Lung (tissue), 12 donors: ENCODE results near the gene CDK5RAP3. TPM values are rescaled to one million over a fixed set of nuclear protein-coding genes. Genes with fewer than 3 reads are reported as not detected.
"Not testable (repeated sequence)": the region's sequence is repeated elsewhere in the genome, so short reads cannot be mapped to it uniquely, and the experiment has no call there.

Experiments used
- ATAC-seq: fragments of 200-7000 bp; cut with Tn5 transposase; one replicate; pipeline ENCODE4 v1.9.1; 2020; ENCODE audit warnings: moderate number of reproducible peaks; ENCODE audit not compliant: insufficient read depth, low FRiP score
- DNase-seq, 3 donors: peaks; one replicate each; pipeline ENCODE4 v3.0.0-alpha.2; 2013 to 2017
- H3K27ac ChIP-seq, 2 donors: one replicate each; pipeline ENCODE4 v1.5.1; 2013; ENCODE audit warnings: mild to moderate bottlenecking in 2 of 2, moderate library complexity in 2 of 2, control low read depth in 1 of 2, inconsistent platforms in 1 of 2, low read depth in 1 of 2, low read length in 1 of 2
- H3K27me3 ChIP-seq, 3 donors: one replicate each; pipeline ENCODE4 v1.5.1; 2013; ENCODE audit warnings: low read length in 2 of 3; ENCODE audit not compliant: control insufficient read depth in 3 of 3, insufficient read depth in 3 of 3
- H3K36me3 ChIP-seq, 4 donors: one replicate each; pipeline ENCODE4 v1.5.1; 2013; ENCODE audit warnings: low read length in 4 of 4, mild to moderate bottlenecking in 1 of 4, moderate library complexity in 1 of 4; ENCODE audit not compliant: control insufficient read depth in 4 of 4, insufficient read depth in 4 of 4
- H3K4me1 ChIP-seq, 5 donors: one replicate each; pipeline ENCODE4 v1.5.1; 2013; ENCODE audit warnings: low read length in 5 of 5, mild to moderate bottlenecking in 2 of 5, moderate library complexity in 1 of 5; ENCODE audit not compliant: control insufficient read depth in 5 of 5, insufficient read depth in 5 of 5
- H3K4me3 ChIP-seq: one replicate; pipeline ENCODE4 v1.5.1; 2013; ENCODE audit warnings: mild to moderate bottlenecking, control low read depth, moderate library complexity
- H3K9ac ChIP-seq, 2 donors: one replicate each; pipeline ENCODE4 v1.5.1; 2013; ENCODE audit warnings: low read length in 2 of 2, control low read depth in 1 of 2; ENCODE audit not compliant: insufficient read depth in 1 of 2
- H3K9me3 ChIP-seq, 4 donors: one replicate each; pipeline ENCODE4 v1.5.1; 2013; ENCODE audit warnings: low read length in 3 of 4, mild to moderate bottlenecking in 1 of 4, moderate library complexity in 1 of 4; ENCODE audit not compliant: control insufficient read depth in 4 of 4, insufficient read depth in 3 of 4
- CTCF ChIP-seq: IDR thresholded peaks from 2 replicates; pipeline ENCODE4 v1.5.1; 2012; ENCODE audit warnings: mild to moderate bottlenecking; ENCODE audit errors: control extremely low read depth, extremely low read depth
- WGBS, 2 donors: extraction: QIAGEN DNeasy Blood & Tissue Kit; methylation state at CpG; one replicate each; pipeline ENCODE4 v1.1.7; 2013; 5-methylcytosine and 5-hydroxymethylcytosine counted together
- polyA plus RNA-seq, 2 donors: library from polyadenylated mRNA; stranded (reverse); fragments of 200-250 nt; gene quantifications; one replicate each; pipeline ENCODE4 v1.2.1, GENCODE V29; 2013
- total RNA-seq, 2 donors: library from RNA; depleted of rRNA in 1 of 2; stranded (reverse); fragments of >200 nt in 1 of 2; gene quantifications; one replicate each; pipeline ENCODE4 v1.2.1, GENCODE V29; 2014 to 2021
- donor health status: control.
- donor health status: control.
- donor health status: Bipolar disorder and iron deficiency.
- donor health status: healthy.
- donor health status: DM: yes; HTN: yes; CAD: no.

Gene CDK5RAP3
- total and polyA plus RNA-seq, 4 donors = 129 to 212 (median 153) TPM

GRCh38 chr17:48014595-48015111 is 43.7 kb downstream of the CDK5RAP3 start:
- H3K9me3 ChIP-seq = no peaks in the 10 kb centered on the region
- H3K36me3 ChIP-seq = no peaks in the 10 kb centered on the region
- DNase-seq (no peak), ATAC-seq (no peak)
- peaks cover 0 to 7% (median 0%) of the 10 kb centered on the region in 3 donors for H3K27me3 ChIP-seq
- peaks cover 0 to 13% (median 4%) of the 10 kb centered on the region in 5 donors for H3K4me1 ChIP-seq
- H3K27ac ChIP-seq = no peak overlapping the region
- WGBS, 2 donors = 70 to 74% methylated on average over 8 of the region's 8 CpGs
- TF ChIP-seq CTCF = no peak
- no peak overlapping the region for H3K4me3 ChIP-seq
- no peak overlapping the region for H3K9ac ChIP-seq

- no peak overlapping the region for H3K27ac ChIP-seq
- peaks cover 0 to 3% (median 2%) of the 10 kb centered on the region in 3 donors for H3K27me3 ChIP-seq
- no peak overlapping the region for H3K9ac ChIP-seq
- 84 to 94% methylated on average over 2 of the region's 2 CpGs for WGBS, 2 donors
- no peaks in the 10 kb centered on the region for H3K36me3 ChIP-seq
- H3K4me3 ChIP-seq = no peak overlapping the region
- DNase-seq (no peak), ATAC-seq (no peak)
- no peaks in the 10 kb centered on the region for H3K9me3 ChIP-seq
- no peak for TF ChIP-seq CTCF
- H3K4me1 ChIP-seq = peaks cover 0 to 13% (median 4%) of the 10 kb centered on the region in 5 donors
Observed at GRCh38 chr17:48016112-48016511, 45.2 kb downstream of the CDK5RAP3 start.

GRCh38 chr17:48017817-48018158 is 46.9 kb downstream of the CDK5RAP3 start:
- not testable (repeated sequence) for H3K9ac ChIP-seq, H3K4me1 ChIP-seq, H3K4me3 ChIP-seq, H3K27me3 ChIP-seq, DNase-seq, ATAC-seq, H3K9me3 ChIP-seq, H3K27ac ChIP-seq, H3K36me3 ChIP-seq
- WGBS, 2 donors = 84 to 93% methylated on average over 4 of the region's 4 CpGs

- Histone ChIP-seq H3K9me3 (no peaks in the 10 kb centered on the region), H3K9ac (no peak overlapping the region), H3K27me3 (peaks cover 0 to 25% (median 8%) of the 10 kb centered on the region in 3 donors), H3K27ac (no peak overlapping the region), H3K36me3 (no peaks in the 10 kb centered on the region), H3K4me1 (peaks cover 0 to 34% (median 13%) of the 10 kb centered on the region in 5 donors), H3K4me3 (no peak overlapping the region)
- TF ChIP-seq CTCF = no peak
- ATAC-seq = no peak
- 38 to 54% methylated on average over 5 of the region's 5 CpGs for WGBS, 2 donors
- DNase-seq = no peak
Observed at GRCh38 chr17:48021934-48022333, 51.0 kb downstream of the CDK5RAP3 start.
